HG03442 (cell line): Measurements from ENCODE around the gene LPP.
"Not testable (repeated sequence)": the region's sequence is repeated elsewhere in the genome, so short reads cannot be mapped to it uniquely, and the experiment has no call there.

Source experiments
- ATAC-seq: cut with Tn5 transposase; IDR thresholded peaks from one replicate; pipeline ENCODE4 v1.9.1; 2021; ENCODE audit warnings: mild to moderate bottlenecking, moderate library complexity; ENCODE audit not compliant: unreplicated experiment

LPP gene, protein sequence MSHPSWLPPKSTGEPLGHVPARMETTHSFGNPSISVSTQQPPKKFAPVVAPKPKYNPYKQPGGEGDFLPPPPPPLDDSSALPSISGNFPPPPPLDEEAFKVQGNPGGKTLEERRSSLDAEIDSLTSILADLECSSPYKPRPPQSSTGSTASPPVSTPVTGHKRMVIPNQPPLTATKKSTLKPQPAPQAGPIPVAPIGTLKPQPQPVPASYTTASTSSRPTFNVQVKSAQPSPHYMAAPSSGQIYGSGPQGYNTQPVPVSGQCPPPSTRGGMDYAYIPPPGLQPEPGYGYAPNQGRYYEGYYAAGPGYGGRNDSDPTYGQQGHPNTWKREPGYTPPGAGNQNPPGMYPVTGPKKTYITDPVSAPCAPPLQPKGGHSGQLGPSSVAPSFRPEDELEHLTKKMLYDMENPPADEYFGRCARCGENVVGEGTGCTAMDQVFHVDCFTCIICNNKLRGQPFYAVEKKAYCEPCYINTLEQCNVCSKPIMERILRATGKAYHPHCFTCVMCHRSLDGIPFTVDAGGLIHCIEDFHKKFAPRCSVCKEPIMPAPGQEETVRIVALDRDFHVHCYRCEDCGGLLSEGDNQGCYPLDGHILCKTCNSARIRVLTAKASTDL

DNA sequence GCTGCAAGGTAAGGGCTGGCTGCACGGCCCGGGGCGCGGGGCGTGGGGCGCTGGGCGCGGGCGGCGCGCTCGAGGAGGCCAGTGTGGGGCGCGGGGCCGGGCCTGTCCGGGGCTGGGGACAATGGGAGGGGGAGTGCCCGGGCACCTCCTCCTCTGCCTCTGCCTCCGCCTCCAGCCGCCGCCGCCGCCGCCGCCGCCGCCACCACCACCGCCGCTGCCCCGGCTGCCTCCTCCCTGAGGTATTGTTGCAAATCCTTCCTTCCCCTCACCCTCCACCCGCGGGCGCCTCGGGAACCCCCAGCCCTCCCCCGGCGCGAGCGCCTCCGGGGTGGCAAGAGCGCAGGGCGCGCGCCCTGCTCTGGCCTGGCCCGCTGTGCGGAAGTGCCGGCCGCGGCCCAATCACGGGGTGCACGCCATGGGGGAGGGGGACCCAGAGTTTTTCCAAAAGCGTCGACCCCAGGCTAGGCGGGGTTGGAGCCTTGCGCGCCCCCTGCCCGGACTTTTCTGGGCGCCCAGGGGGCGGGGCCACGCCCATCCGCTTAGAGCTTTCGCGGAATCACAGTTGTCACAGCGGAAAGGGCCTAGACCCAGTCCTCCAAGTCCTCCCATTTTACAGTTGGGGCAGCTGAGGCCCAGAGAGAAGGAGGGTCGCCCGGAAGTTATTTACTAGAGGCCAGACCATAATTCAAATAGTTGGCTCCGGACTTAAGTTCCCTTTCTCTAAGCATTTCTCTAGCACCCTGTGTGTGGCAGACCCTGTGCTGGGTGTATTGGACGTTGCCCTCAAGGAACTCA, at the start of gene LPP:
LPP (plus strand) TSS at position 144 of the 795 bp plus-strand sequence. CDS start 251,964 bp downstream, outside the sequence.
- ATAC-seq = peak; percentile 84

DNA sequence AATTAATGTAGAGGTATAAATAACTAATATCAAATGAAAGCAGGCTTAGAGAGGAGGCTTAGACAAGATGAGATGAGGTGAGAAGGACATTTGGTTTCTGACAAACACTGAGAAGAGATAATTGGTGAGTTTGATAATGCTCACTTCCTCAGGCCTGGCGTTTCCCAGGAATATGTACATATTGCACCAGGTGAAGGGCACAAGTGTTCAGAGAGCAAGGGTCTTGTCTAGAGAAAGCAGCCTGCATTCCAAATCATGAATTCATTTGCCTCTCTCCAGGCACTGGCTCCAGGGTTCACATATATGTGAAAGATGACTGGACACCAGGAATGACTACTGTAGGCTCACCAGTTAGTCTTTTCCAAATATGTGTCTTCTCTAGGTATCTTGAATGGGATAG, 48.0 kb upstream of the LPP start:
- ATAC-seq = no peak

DNA sequence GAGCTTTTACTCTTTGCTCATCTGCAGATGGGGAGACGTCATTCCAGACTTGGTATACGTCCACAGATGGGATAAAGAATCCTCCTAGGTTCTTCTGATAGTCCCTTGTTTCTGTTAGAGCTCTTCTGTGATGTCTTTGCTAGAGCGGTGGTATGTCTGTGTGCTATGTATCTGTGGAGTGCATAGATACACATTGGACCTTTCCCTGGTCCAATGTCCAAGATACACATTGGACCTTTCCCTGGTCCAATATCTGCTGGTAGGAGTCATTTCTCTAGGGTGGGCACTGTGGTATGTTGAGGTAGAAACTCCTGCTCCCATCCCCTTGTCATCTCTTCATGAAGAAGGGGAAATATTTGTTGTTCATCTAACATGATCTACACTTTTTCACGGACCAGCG, 47.5 kb upstream of the LPP start:
- ATAC-seq = no peak

DNA sequence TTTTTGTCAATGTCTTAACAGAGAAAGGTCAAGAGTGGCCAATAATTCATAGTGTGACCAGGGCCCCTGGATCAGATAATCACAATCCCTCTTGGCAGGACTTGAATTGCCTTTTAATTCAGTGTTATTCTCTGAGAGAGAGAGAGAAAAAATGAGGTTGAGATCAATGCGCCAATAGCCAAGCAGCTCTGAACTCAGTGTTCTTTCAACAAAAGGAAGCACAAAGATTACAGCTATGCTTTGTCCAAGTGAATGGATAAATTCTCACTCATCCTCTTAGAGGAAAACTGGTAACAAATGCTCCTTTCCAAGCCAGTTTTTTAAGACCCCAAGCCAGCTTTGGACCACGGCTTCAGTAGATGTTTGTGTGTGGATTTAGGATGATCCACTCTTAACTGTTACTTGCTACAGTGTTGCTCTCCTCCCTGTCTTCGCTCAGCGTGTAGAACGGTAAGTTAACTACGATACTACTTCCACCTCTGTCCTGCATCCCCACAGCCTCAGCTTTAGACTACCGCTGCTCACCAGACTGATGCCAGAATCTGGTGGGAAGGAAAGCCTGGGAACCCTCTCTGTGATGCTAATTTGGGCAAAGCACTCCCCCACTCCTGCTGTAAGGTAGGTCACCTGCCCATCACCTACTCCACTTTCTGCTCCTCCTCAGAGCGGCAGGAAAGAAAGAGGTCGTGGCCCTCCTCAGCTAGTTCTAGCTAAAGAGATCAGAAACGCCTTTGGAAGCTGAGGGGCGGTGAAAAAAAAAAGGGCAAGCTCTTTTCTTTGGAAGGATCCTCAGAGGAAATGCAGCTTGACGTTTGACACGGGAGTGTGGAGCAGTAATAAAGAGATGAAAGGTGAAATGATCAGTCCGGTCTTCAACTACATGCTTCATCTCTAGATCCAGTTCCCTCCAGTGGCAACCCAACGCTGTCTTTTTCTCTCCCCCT, 46.8 kb upstream of the LPP start:
- no peak for ATAC-seq

DNA sequence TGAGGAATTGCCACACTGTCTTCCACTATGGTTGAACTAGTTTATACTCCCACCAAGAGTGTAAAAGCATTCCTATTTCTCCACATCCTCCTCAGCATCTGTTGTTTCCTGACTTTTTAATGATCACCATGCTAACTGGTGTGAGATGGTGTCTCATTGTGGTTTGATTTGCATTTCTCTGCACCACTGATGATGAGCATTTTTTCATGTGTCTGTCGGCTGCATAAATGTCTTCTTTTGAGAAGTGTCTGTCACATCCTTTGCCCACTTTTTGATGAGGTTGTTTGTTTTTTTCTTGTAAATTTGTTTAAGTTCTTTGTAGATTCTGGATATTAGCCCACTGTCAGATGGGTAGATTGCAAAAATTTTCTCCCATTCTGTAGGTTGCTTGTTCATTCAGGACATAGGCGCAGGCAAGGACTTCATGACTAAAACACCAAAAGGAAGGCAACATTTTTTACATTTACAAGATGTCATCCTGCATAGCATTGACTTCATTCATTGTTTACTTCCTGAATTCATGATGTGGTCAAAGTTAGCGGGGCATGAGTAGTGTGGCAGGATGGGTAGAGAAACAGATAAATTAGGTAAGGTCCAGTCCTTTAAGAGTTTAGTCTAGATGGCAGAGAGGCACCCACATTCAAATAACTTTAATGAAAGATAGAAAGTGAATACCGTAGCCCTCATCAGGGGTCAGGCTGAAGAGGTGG, 45.1 kb upstream of the LPP start:
- no peak for ATAC-seq

DNA sequence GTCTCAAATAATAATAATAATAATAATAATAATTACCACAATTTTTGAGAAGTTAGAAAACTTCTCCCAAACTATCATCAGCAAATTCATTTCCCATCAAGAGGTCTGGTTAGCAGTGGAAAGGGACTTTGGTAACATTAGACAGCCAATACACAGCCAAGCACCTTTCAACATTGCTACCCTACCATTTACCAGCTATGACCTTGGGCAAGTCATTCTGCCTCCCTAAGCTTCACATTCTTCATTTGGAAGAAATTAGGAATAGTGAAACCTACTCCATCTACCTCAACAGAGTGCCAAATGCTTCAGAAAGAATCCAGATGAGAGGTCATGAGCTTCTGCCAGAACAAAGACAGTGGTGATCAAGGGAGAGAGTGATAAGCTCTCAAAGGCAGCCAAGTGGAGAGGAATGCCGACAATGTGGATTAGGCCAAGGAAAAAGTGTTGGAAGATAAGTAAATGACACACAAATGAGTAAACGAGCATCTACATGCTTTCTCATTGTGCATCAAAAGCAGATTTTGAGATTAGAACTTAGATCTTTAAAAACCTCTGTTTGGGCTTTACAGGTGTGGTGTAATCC, 42.9 kb upstream of the LPP start:
- ATAC-seq = no peak

DNA sequence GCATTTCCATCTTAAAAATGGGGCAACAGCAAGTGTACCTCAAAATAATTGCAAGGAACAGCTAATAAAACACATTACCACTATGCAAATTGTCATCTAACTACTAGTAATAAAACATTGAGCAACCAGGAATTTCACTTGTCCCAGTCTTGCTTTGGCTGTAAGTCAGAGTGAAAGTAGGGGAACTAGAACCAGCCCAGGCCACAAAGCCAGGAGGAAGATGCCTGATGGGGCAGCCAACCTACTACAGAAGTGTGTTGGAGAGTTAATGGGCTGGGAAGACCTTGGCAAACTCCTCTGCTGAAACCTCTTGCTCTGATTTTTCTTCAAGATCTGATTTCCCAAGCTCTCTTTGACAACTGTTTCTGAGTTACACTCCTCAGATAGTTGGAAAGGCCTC, 40.2 kb upstream of the LPP start:
- ATAC-seq = no peak

DNA sequence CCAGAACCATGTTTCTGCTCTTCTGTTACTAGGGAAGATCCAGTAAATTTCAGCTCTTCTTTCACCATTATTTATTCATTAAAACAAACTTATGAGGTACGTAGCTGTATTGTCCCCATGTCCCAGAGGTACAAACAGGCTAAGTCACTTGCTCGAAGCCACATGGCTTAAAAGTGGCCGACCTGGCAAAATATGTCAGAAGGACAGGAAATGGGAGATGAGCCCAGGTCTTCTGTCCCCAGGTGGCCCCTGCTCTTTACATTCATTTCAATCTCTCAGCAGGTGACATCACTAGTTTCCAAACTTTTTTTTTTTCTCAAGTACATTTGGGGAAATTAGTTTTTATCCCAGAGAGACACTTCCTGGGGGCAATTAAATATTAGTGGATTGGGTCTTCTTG, 34.1 kb upstream of the LPP start:
- ATAC-seq = no peak

DNA sequence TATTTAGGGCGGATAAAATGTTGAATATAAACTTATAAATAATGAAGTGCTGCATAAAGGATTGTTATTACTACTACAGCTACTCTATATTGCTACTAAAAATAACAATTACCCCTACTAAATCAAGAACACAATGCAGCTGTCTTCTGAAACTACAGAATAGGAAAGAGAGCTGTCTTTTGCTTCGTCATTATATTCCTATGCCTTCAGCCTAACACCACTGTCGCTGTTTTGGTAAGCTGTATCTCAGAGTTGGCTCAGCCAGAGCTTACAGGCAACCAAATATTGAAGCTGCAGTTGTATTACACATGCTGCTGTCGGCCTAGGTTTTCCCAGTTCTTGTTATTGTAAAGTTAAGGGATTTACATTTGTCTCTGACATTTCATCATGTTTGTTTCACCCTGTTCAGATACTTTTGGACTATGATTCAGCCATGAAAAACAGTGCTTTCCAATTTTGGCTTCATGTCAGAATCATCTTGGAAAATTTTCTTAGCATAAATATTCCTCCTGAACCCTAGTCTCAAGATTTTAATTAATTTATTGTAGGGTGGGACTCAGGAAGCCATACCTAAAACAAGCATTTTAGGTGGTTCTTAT, 31.3 kb upstream of the LPP start:
- no peak for ATAC-seq

DNA sequence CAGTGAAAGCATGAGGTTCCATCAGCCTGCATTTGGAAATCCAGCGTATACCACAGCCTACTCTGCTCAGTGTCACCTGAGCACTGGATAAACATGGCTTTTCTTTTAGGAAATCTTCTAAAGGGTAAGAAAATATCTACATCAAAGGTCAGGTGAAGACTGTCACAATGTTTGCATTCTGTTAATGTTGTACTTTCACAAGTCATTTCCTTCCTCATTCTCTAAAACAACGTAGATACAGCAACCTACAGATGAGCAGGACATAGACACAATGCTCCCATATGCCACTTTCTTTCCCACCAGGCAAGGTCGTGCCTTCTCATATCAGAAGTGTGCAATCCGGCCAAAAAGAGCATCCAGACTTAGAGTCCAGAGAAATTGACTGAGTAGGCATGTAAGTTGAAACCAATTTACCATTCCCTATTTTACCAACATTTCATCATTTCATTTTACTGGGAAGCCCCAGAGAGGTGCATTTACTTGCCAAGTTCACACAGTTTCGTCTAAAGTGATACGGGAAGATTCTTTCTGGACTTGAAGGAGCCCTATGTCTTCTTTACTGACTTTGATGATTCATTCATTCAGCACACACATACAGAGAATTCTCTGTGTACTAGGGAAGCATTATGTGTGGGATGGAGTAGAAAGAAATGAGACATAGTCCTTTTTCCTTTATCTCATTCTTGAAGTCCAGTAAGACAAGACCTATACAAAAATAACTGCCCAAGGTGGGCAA, 30.6 kb upstream of the LPP start:
- no peak for ATAC-seq

DNA sequence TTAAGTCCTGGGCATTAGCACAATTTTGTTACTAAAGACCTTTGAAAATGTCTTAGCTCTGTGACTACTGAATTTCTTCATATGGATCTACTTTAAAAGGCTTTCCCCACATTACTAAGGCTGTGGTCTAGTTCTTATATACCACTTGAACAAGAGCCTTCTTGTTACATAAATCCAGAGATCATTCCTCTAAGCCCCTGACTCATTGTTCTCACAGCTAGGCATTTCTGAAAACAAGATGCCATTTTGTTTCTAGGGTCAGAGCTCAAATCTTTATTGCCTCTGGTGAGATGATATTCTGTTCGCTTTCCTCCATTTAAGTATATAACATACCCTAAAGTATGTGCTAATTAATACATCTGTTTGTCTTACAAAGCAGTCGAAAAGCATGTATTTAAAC, 29.8 kb upstream of the LPP start:
- no peak for ATAC-seq

DNA sequence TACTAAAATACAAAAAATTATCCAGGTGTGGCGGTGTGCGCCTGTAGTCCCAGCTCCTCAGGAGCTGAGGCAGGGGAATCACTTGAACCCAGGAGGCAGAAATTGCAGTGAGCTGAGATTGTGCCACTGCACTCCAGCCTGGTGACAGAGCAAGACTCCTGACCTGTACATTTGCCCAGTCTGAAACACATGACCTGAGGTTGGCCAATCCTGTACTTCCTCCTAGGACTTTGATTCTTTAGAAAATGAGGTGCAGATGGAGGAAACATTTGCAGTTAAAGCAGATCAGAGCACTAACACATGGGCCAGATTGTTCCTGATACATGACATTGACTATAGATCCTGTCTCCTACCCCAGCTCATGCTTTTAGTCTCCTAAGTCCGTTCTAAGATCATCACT, 28.9 kb upstream of the LPP start:
- ATAC-seq = no peak

DNA sequence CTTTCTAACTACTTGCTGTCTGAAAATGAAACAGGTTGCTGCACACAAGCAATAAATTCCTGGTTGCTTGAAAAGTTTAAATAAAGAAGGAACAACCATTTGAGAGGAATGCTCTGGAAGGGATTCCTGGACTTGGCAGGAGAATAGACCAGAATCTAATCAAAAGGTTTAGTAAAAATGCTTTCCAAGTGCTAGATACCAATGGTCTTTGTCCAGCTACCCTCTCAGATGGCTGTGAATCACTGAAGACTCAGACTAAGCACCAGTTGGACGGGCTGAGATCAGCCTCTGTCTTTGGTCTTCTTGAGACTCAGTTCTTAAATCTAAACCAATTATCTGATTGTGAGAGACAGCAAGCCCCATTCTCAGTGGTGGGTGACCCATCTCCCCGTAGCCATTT, 27.7 kb upstream of the LPP start:
- ATAC-seq = no peak

DNA sequence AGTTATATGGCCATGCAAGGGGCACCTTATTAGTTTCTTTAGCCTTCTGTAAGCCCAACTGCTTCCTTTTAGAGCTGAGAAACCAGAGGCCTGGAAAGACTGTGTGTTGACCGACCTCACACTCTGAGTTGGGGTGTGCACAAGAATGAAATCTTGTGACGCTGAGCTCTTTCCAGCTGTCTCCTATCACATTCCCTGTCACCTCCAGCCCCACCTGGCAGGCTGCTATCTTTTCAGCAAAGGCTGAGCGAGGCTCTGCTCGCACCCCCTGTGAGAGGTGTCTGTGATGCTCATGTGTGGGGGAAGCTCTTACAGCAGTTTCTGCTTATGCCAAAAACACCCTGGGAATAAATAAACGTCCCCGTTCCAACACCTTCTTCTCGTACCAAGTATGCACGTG, 27.0 kb upstream of the LPP start:
- no peak for ATAC-seq

DNA sequence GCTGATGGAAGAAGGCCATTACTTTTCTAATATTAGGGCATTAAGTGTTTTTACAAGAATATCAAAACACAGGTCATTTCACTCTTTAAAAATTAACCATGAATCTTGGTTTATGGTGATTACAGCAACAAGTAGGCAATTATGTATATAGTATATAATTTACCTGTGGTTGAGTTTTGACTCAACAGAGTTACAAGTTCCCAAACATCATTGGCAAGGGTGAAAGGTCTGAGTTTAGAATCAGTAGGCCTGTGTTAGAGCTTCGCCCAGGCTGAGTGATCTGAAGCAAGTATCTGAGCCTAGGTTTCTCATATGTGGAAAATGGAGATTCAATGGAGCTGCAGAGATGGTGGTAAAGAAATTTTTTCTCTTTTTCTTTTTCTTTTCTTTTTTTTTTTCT, 25.1 kb upstream of the LPP start:
- no peak for ATAC-seq

DNA sequence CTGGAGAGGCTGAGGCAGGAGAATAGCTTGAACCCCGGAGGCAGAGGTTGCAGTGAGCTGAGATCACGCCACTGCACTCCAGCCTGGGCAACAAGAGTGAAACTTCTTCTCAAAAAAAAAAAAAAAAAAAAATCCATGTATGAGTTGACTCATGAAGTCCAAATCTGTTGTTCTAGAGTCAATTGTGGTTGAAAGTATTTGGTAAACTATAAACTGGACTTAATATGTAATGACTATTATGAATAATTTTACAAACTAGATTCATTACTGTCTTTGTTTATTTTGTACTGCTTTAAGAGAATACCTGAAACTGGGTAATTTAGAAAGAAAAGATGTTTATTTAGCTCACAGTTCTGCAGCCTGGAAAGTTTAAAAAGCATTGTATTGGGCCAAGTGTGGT, 22.9 kb upstream of the LPP start:
- ATAC-seq = not testable (repeated sequence)

DNA sequence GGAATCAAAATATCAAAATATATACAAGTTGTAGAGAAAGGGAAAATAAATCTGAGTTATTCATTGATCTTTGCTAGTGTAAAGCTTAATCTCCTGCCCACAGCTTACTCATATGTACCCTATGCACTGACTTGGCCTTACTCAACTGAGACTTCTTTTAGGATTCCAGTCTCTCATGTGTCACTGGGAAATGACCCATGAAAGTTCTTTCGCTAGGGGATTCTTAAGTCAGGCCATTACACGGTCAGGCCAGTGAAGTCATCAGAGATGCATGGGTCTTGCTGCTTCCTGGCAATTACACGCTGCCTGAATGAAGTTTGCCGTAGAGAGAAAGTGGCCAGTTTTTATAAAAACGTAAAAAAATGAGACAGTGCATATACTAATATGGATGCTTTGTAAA, 20.7 kb upstream of the LPP start:
- no peak for ATAC-seq

DNA sequence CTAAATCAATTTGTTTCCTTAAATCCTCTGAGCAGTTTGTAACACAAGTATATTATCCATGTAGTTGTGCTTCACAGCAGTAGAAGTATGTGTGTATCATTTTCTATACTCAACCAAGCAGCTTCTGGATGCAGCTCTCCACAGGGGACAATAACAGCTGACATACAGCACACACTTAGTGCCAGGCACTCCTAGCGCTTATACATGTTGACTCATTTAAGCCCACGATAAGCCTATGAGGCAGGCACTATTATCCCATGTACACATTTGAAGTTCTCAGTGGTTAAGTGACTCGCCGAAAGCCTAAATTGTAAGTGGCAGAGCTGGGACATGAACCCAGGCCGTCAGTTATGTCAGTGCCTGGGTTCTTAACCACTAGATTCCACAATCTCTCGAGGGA, 20.3 kb upstream of the LPP start:
- ATAC-seq = no peak

DNA sequence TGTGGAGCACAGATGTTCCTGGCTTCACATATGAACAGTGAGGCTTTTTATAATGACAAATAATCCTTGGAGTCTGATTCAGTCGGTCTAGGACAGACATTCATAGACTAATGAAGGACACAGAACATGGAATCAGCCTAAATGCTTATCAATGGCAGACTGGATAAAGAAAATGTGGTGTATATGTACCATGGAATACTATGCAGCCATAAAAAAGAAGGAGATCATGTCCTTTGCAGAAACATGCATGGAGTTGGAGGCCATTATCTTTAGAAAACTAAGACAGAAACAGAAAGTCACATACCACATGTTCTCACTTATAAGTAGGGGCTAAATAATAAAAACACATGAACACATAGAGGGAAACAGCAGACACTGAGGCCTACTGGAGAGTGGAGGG, 19.9 kb upstream of the LPP start:
- ATAC-seq = no peak
